ENCODE measurements around the gene ADD3.

DNA sequence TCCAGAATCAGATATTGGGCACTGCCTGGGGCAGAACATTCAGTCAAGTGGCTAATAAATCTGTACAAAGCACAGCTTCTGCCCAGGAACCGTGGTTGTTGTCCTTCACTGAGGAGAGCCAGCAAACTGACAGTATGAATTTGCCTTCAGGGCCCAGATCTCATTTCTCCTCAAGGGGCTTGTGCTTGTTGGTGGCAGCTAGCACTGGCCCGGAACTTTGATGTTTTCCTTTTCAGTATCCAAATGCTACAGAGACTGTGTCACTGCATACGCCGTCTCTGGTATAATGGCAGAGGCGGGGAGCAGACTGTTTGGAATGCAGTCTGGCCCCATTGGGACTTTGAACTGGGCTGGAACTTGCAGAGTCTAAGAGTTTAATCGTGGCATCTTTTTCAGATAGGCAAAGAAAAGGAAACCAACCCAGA is 30.4 kb upstream of the ADD3 start:
- TF ChIP-seq, protein P1, sequence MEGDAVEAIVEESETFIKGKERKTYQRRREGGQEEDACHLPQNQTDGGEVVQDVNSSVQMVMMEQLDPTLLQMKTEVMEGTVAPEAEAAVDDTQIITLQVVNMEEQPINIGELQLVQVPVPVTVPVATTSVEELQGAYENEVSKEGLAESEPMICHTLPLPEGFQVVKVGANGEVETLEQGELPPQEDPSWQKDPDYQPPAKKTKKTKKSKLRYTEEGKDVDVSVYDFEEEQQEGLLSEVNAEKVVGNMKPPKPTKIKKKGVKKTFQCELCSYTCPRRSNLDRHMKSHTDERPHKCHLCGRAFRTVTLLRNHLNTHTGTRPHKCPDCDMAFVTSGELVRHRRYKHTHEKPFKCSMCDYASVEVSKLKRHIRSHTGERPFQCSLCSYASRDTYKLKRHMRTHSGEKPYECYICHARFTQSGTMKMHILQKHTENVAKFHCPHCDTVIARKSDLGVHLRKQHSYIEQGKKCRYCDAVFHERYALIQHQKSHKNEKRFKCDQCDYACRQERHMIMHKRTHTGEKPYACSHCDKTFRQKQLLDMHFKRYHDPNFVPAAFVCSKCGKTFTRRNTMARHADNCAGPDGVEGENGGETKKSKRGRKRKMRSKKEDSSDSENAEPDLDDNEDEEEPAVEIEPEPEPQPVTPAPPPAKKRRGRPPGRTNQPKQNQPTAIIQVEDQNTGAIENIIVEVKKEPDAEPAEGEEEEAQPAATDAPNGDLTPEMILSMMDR (IDR thresholded peaks at IDR 0.05), result no peak
- TF ChIP-seq, protein P2, sequence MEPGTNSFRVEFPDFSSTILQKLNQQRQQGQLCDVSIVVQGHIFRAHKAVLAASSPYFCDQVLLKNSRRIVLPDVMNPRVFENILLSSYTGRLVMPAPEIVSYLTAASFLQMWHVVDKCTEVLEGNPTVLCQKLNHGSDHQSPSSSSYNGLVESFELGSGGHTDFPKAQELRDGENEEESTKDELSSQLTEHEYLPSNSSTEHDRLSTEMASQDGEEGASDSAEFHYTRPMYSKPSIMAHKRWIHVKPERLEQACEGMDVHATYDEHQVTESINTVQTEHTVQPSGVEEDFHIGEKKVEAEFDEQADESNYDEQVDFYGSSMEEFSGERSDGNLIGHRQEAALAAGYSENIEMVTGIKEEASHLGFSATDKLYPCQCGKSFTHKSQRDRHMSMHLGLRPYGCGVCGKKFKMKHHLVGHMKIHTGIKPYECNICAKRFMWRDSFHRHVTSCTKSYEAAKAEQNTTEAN (CRISPR knock-in tag; IDR thresholded peaks at IDR 0.05), result no peak
- TF ChIP-seq ETV6 (CRISPR knock-in tag; IDR thresholded peaks at IDR 0.05) (no peak), GABPB1 (CRISPR knock-in tag; IDR thresholded peaks at IDR 0.05) (no peak), CREB1 (CRISPR knock-in tag; IDR thresholded peaks at IDR 0.05) (no peak)
- TF ChIP-seq, protein P3, sequence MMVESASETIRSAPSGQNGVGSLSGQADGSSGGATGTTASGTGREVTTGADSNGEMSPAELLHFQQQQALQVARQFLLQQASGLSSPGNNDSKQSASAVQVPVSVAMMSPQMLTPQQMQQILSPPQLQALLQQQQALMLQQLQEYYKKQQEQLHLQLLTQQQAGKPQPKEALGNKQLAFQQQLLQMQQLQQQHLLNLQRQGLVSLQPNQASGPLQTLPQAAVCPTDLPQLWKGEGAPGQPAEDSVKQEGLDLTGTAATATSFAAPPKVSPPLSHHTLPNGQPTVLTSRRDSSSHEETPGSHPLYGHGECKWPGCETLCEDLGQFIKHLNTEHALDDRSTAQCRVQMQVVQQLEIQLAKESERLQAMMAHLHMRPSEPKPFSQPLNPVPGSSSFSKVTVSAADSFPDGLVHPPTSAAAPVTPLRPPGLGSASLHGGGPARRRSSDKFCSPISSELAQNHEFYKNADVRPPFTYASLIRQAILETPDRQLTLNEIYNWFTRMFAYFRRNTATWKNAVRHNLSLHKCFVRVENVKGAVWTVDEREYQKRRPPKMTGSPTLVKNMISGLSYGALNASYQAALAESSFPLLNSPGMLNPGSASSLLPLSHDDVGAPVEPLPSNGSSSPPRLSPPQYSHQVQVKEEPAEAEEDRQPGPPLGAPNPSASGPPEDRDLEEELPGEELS (CRISPR knock-in tag; IDR thresholded peaks at IDR 0.05), result no peak

All from WTC11 (cell line).